ENCODE results near the gene VIM.
A peak's percentile ranks its signal among the peaks of the same experiment; 100 is the strongest.
"Not testable (repeated sequence)": the region's sequence is repeated elsewhere in the genome, so short reads cannot be mapped to it uniquely, and the experiment has no call there.

VIM gene

DNA sequence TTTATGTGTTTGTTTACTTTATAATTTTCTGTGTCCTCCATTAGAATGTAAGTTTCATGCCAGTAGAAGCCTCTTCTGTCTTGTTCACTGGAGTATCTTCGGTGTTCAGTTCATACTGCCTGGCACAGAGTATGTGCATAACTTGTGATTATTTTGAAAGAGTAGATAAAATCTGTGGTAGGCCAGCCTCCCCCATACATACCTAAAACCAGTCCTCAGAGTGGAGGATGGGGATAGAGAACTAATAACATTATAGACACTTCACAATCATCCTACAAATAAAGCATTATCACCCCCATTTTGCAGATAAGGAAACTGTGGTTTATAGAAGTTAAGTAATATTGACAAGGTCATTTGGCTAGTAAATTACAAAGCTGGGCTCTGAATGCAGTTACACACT lies 28.0 kb downstream of the VIM start:
- ChIA-PET CTCF (interaction anchor here (0.7 to 1.4 kb wide), 2 partner anchors 25 to 413 kb away, joined by 3 to 4 read pairs; no protein-coding TSS in a partner anchor), POLR2A (ENCODE audit: low non-redundant PET) (no interaction called here)
- H3K27ac ChIP-seq = no peak overlapping the region
- no peak for DNase-seq (ENCODE audit: low spot score)
- no peak for TF ChIP-seq CTCF (conservative IDR thresholded peaks at IDR 0.05; ENCODE audit: low read depth)

DNA sequence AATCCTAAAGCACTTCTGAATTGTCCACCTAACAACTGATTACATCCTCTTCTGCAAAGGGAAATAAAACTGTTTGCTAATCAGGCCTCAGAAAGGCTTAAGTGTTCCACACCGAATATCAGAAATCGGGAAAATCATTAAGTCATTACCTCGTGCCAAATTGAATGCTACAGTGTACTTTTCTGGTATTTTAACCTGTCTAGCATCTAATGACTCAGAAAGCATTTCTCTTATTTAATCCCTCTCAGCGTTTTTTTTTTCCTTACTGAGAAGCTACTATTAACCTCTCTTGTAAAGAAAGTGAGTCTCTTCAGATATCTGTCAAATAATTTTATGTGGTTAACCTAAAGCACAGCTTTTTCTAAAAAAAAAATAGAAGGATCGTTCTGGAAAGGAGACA lies 28.6 kb downstream of the VIM start:
- ChIA-PET CTCF (interaction anchor here (0.6 to 1.4 kb wide), 5 partner anchors 26 to 467 kb away, joined by 3 to 4 read pairs (median 3); no protein-coding TSS in a partner anchor), POLR2A (ENCODE audit: low non-redundant PET) (no interaction called here)
- no peak for TF ChIP-seq CTCF (conservative IDR thresholded peaks at IDR 0.05; ENCODE audit: low read depth)
- no peak overlapping the region for H3K27ac ChIP-seq
- no peak for DNase-seq (ENCODE audit: low spot score)

DNA sequence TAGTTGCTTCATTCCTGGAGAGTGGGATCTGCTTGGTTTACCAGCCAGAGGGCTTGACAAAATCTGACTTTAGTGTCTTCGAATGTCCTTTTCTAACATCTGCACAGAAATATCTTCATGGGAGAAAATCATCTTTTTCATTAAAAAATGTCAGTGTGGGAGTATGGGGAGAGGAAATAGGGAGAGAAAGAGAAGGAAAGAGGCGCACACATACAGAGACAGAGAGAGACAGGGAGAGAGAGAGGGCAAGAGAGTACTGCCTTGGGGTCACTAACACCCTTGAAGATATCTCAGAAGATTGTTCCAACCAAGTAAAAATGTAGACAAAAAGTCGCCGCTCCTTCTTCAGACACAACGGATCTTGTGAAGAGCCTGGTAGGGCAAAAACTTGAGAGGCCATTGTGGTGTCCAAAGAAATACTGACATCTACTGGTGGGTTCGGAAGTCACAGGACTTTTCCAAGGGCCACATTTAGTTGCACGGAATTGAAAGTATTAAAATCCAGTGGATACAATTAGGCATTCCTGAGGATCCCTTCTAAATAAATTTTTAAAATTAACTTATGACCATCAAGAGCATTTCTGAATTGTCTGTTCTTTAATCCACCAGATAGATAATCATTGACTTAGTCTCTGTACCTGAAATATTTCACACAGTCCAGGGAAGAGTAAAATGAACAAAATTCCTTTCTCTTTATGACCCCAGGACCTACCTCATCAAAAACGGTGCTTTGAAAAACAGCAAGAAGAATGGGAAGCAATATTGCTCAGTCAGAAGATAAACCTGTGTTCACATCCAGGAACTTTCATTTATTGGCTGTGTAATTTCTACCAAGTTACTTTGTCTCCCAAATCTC lies 29.7 kb downstream of the VIM start:
- ChIA-PET POLR2A (ENCODE audit: low non-redundant PET) (no interaction called here), CTCF (interaction anchor here (0.6 to 1.4 kb wide), 5 partner anchors 15 to 468 kb away, joined by 3 to 4 read pairs (median 4); no protein-coding TSS in a partner anchor)
- H3K27ac ChIP-seq = no peak overlapping the region
- DNase-seq (ENCODE audit: low spot score) = peak; percentile 62
- peak; percentile 85 for TF ChIP-seq CTCF (conservative IDR thresholded peaks at IDR 0.05; ENCODE audit: low read depth)

DNA sequence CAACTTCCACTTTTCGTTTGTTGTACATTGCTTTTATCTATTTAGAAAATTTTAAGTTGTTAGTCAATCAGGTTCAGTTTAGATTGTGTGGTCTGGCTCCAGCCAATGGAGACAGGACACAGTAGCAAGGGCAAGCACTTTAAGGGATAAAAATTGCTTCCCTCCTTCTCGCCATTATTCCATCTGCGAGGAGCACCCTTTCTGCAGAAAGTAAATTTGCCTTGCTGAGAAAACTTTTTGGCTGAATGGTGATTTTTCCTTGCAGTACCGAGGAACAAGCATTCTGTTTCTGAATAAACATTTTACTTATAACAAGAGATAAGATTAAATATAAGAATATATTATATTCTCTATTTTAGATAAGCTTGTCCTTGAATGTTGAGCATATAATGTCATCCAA lies 34.5 kb downstream of the VIM start:
- no peak overlapping the region for H3K27ac ChIP-seq
- ChIA-PET POLR2A (ENCODE audit: low non-redundant PET) (no interaction called here), CTCF (no interaction called here)
- no peak for DNase-seq (ENCODE audit: low spot score)
- no peak for TF ChIP-seq CTCF (conservative IDR thresholded peaks at IDR 0.05; ENCODE audit: low read depth)

DNA sequence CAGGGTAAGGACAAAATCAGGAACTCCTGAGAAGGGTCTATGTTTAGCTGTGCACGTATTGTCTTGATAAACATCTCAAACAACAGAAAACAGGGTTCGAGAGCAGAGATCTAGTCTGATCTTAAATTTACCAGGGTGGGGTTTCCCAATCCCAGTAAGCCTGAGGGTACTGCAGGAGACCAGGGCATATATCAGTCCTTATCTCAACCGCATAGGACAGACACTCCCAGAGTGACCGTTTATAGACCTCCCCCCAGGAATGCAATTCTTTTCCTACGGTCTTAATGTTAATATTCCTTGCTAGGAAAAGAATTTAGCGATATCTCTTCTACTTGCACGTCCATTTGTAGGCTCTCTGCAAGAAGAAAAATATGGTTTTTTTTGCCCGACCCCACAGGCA lies 35.5 kb downstream of the VIM start:
- no peak for TF ChIP-seq CTCF (conservative IDR thresholded peaks at IDR 0.05; ENCODE audit: low read depth)
- no peak overlapping the region for H3K27ac ChIP-seq
- ChIA-PET CTCF (no interaction called here), POLR2A (ENCODE audit: low non-redundant PET) (no interaction called here)
- DNase-seq (ENCODE audit: low spot score) = no peak

DNA sequence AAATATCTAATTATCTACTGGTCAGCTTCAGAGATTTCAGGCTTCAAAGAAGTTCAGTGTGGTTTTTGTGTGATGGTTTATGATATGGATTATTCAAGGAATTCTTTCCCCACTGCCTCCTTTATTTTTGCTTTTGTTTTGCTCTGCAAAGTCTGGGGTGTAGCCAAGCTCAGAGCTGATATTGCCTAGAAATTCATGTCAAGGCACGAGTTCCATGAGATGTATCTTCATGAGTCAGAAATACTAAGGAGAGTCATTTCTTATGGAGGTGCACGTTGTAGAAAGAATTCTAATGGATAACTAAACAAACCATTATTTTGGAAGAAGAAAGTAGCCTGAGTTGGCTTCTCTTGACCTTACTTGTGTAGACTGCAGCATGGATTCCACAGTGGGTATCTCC lies 37.4 kb downstream of the VIM start:
- DNase-seq (ENCODE audit: low spot score) = peak; percentile 81
- CTCF ChIA-PET = no interaction called here
- POLR2A ChIA-PET (ENCODE audit: low non-redundant PET) = no interaction called here
- no peak for TF ChIP-seq CTCF (conservative IDR thresholded peaks at IDR 0.05; ENCODE audit: low read depth)
- H3K27ac ChIP-seq = peak overlapping the region; percentile 70

- POLR2A ChIA-PET (ENCODE audit: low non-redundant PET); DNase-seq (ENCODE audit: low spot score): not testable (repeated sequence)
- CTCF ChIA-PET = interaction anchor here (0.6 kb wide), 1 partner anchor 409 kb away, joined by 3 read pairs; no protein-coding TSS in a partner anchor
- peak overlapping the region; percentile 70 for H3K27ac ChIP-seq
Measured at GRCh38 chr10:17266549-17266948, 38.5 kb downstream of the VIM start.
